HEK293 (cell line): ENCODE data around the gene RHOB.

Experiments
- CTCF ChIA-PET: fragments of 350-600 bp; formaldehyde crosslinking; extraction: SDS; loops from one replicate; lab custom pipeline; 2021; ENCODE audit warnings: antibody characterized with exemption; lab: Yijun Ruan, JAX
- POLR2A ChIA-PET: fragments of 300-600 bp; formaldehyde crosslinking; extraction: SDS; loops from one replicate; lab custom pipeline; 2020; ENCODE audit warnings: antibody characterized with exemption, inconsistent platforms; lab: Yijun Ruan, JAX
- H3K27ac ChIP-seq: fragments of 200-500 bp; sonication (Bioruptor generic); 2 replicates; pipeline ENCODE4 v1.5.1; 2014; ENCODE audit warnings: low read depth, low read length, control low read depth, inconsistent platforms; ENCODE audit errors: extremely low read depth
- H3K36me3 ChIP-seq, 2 experiments: fragments of 200-500 bp in 1 of 2; sonication (Bioruptor generic) in 1 of 2; 1 replicate in 1 of 2; 2 replicates in 1 of 2; pipeline ENCODE4 v1.5.1; 2014 to 2017; ENCODE audit warnings: inconsistent platforms in 2 of 2, low read length in 2 of 2; ENCODE audit not compliant: control insufficient read depth in 2 of 2, insufficient read depth in 1 of 2
- H3K4me1 ChIP-seq: fragments of 200-500 bp; sonication (Bioruptor generic); 2 replicates; pipeline ENCODE4 v1.5.1; 2014; ENCODE audit warnings: mild to moderate bottlenecking, low read length, inconsistent platforms; ENCODE audit not compliant: control insufficient read depth, insufficient read depth
- H3K4me3 ChIP-seq: 2 replicates; pipeline ENCODE4 v1.5.1; 2011; ENCODE audit warnings: low read depth, mild to moderate bottlenecking, control low read depth, low read length, moderate library complexity
- H3K9me3 ChIP-seq: fragments of 200-500 bp; sonication (Bioruptor generic); 2 replicates; pipeline ENCODE4 v1.5.1; 2014; ENCODE audit warnings: low read depth, low read length, inconsistent platforms; ENCODE audit not compliant: control insufficient read depth, insufficient read depth
- OSR2 ChIP-seq: fragments of 450-650 bp; formaldehyde crosslinking; IDR thresholded peaks from 2 replicates; pipeline ENCODE4 v1.5.1; 2016; ENCODE audit warnings: missing biosample characterization, missing genetic modification characterization
- SALL2 ChIP-seq: fragments of 450-650 bp; formaldehyde crosslinking; IDR thresholded peaks from 2 replicates; pipeline ENCODE4 v1.5.0; 2017; ENCODE audit warnings: missing biosample characterization, mild to moderate bottlenecking, missing genetic modification characterization, borderline replicate concordance
- ZNF10 ChIP-seq: fragments of 450-650 bp; formaldehyde crosslinking; IDR thresholded peaks from 2 replicates; pipeline ENCODE4 v1.5.1; 2017; ENCODE audit warnings: missing biosample characterization, missing genetic modification characterization
- ZNF146 ChIP-seq: fragments of 450-650 bp; formaldehyde crosslinking; IDR thresholded peaks from 2 replicates; pipeline ENCODE4 v1.5.1; 2016; ENCODE audit warnings: missing biosample characterization, missing genetic modification characterization
- ZNF211 ChIP-seq: fragments of 450-650 bp; formaldehyde crosslinking; IDR thresholded peaks from 2 replicates; pipeline ENCODE4 v1.5.1; 2016; ENCODE audit warnings: low read depth, missing biosample characterization, missing genetic modification characterization
- ZNF404 ChIP-seq: fragments of 450-650 bp; formaldehyde crosslinking; IDR thresholded peaks from 2 replicates; pipeline ENCODE4 v1.5.1; 2017; ENCODE audit warnings: missing biosample characterization, missing genetic modification characterization
- ZNF707 ChIP-seq: fragments of 450-650 bp; formaldehyde crosslinking; IDR thresholded peaks from 2 replicates; pipeline ENCODE4 v1.5.1; 2016; ENCODE audit warnings: missing biosample characterization, missing genetic modification characterization
- ZSCAN23 ChIP-seq: fragments of 450-650 bp; formaldehyde crosslinking; IDR thresholded peaks from 2 replicates; pipeline ENCODE4 v1.5.1; 2016; ENCODE audit warnings: missing biosample characterization, missing genetic modification characterization
- TF ChIP-seq, protein P1 (sequence below): fragments of 450-650 bp; formaldehyde crosslinking; IDR thresholded peaks from 2 replicates; pipeline ENCODE4 v1.5.1; 2016; ENCODE audit warnings: missing biosample characterization, missing genetic modification characterization
- TF ChIP-seq, protein P2 (sequence below): fragments of 450-650 bp; formaldehyde crosslinking; IDR thresholded peaks from 2 replicates; pipeline ENCODE4 v1.5.1; 2016; ENCODE audit warnings: missing biosample characterization, missing genetic modification characterization
- TF ChIP-seq, protein P3 (sequence below): fragments of 450-650 bp; formaldehyde crosslinking; conservative IDR thresholded peaks from 2 replicates; pipeline ENCODE4 v1.5.1; 2016; ENCODE audit warnings: low read depth, missing biosample characterization, missing genetic modification characterization
- TF ChIP-seq, protein P4 (sequence below): fragments of 450-650 bp; formaldehyde crosslinking; IDR thresholded peaks from 2 replicates; pipeline ENCODE4; 2016; ENCODE audit warnings: missing biosample characterization, missing genetic modification characterization
- TF ChIP-seq, protein P5 (sequence below): fragments of 450-650 bp; formaldehyde crosslinking; IDR thresholded peaks from 2 replicates; pipeline ENCODE4 v1.5.1; 2016; ENCODE audit warnings: missing biosample characterization, missing genetic modification characterization
- TF ChIP-seq, protein P6 (sequence below): fragments of 450-650 bp; formaldehyde crosslinking; IDR thresholded peaks from 2 replicates; pipeline ENCODE4 v1.5.1; 2016; ENCODE audit warnings: missing biosample characterization, missing genetic modification characterization, low read depth

RHOB gene

DNA sequence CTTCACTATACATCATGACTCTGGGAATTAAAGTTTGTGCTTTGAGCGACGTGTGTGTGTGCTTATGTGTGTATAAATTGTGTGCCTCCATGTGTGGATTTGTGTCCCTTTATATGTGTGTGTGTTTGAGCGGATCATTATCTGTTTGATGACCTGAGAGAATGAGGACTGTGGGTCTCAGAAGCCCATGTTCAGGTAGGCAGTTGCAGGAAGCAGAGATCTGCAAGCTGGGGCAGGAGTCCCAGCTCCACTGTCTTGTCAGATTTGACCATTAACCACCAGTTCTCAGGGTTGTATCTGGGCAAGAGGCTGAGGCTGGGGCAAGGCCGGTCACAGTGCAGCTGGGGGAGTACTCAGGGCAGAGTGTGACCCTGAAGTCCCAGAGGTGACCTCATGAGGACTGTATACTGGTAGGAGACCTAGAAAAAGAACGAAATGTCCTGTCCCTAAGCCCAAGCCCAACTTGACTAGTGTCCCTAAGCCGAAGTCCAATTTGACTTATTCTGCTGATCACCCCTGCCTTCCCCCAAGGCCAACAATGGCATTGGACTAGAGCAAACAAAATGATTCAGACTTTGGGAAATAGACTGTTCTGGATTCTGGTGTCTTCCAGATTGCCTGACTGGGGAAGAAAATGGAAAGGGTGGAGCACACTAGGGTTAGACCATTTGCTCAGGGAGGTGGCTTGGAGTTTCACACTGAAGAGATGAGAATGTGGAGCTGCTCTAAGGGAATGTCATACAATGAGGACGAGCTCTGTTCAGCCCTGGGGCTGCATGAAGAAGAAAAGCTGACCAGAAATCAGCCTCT lies 28.1 kb downstream of the RHOB start:
- ChIA-PET POLR2A (interaction anchor here (4.8 kb wide), 1 partner anchor 28 kb away, joined by 25 read pairs; the partner anchor contains the start of gene RHOB), CTCF (interaction anchor here (0.8 kb wide), 1 partner anchor 9 kb away, joined by 4 read pairs; no protein-coding TSS in a partner anchor)
- Histone ChIP-seq H3K9me3 (no peaks in the 10 kb centered on the region), H3K27ac (no peak overlapping the region), H3K36me3 (no peaks in the 10 kb centered on the region), H3K4me3 (no peak overlapping the region), H3K4me1 (no peaks in the 10 kb centered on the region)
- TF ChIP-seq, protein P1, sequence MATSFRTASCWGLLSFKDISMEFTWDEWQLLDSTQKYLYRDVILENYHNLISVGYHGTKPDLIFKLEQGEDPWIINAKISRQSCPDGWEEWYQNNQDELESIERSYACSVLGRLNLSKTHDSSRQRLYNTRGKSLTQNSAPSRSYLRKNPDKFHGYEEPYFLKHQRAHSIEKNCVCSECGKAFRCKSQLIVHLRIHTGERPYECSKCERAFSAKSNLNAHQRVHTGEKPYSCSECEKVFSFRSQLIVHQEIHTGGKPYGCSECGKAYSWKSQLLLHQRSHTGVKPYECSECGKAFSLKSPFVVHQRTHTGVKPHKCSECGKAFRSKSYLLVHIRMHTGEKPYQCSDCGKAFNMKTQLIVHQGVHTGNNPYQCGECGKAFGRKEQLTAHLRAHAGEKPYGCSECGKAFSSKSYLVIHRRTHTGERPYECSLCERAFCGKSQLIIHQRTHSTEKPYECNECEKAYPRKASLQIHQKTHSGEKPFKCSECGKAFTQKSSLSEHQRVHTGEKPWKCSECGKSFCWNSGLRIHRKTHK (tag by site-specific recombination) = no peak
- no peak for TF ChIP-seq ZNF211
- TF ChIP-seq ZSCAN23 (tag by site-specific recombination) = no peak
- no peak for TF ChIP-seq ZNF10 (tag by site-specific recombination)
- no peak for TF ChIP-seq ZNF146 (tag by site-specific recombination)
- no peak for TF ChIP-seq ZNF707 (tag by site-specific recombination)
- TF ChIP-seq, protein P2, sequence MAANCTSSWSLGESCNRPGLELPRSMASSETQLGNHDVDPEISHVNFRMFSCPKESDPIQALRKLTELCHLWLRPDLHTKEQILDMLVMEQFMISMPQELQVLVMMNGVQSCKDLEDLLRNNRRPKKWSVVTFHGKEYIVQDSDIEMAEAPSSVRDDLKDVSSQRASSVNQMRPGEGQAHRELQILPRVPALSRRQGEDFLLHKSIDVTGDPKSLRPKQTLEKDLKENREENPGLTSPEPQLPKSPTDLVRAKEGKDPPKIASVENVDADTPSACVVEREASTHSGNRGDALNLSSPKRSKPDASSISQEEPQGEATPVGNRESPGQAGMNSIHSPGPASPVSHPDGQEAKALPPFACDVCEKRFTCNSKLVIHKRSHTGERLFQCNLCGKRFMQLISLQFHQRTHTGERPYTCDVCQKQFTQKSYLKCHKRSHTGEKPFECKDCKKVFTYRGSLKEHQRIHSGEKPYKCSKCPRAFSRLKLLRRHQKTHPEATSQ (tag by site-specific recombination) = no peak
- TF ChIP-seq ZNF404 (tag by site-specific recombination) = no peak
- TF ChIP-seq SALL2 (tag by site-specific recombination) = no peak
- TF ChIP-seq, protein P3, sequence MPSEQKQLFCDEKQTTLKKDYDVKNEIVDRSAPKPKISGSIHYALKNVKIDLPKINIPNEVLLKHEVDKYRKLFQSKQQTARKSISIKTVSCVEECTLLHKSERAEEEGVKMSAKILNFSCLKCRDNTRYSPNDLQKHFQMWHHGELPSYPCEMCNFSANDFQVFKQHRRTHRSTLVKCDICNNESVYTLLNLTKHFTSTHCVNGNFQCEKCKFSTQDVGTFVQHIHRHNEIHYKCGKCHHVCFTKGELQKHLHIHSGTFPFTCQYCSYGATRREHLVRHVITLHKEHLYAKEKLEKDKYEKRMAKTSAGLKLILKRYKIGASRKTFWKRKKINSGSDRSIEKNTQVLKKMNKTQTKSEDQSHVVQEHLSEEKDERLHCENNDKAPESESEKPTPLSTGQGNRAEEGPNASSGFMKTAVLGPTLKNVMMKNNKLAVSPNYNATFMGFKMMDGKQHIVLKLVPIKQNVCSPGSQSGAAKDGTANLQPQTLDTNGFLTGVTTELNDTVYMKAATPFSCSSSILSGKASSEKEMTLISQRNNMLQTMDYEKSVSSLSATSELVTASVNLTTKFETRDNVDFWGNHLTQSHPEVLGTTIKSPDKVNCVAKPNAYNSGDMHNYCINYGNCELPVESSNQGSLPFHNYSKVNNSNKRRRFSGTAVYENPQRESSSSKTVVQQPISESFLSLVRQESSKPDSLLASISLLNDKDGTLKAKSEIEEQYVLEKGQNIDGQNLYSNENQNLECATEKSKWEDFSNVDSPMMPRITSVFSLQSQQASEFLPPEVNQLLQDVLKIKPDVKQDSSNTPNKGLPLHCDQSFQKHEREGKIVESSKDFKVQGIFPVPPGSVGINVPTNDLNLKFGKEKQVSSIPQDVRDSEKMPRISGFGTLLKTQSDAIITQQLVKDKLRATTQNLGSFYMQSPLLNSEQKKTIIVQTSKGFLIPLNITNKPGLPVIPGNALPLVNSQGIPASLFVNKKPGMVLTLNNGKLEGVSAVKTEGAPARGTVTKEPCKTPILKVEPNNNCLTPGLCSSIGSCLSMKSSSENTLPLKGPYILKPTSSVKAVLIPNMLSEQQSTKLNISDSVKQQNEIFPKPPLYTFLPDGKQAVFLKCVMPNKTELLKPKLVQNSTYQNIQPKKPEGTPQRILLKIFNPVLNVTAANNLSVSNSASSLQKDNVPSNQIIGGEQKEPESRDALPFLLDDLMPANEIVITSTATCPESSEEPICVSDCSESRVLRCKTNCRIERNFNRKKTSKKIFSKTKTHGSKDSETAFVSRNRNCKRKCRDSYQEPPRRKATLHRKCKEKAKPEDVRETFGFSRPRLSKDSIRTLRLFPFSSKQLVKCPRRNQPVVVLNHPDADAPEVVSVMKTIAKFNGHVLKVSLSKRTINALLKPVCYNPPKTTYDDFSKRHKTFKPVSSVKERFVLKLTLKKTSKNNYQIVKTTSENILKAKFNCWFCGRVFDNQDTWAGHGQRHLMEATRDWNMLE = no peak
- TF ChIP-seq OSR2 (tag by site-specific recombination) = no peak
- TF ChIP-seq, protein P4, sequence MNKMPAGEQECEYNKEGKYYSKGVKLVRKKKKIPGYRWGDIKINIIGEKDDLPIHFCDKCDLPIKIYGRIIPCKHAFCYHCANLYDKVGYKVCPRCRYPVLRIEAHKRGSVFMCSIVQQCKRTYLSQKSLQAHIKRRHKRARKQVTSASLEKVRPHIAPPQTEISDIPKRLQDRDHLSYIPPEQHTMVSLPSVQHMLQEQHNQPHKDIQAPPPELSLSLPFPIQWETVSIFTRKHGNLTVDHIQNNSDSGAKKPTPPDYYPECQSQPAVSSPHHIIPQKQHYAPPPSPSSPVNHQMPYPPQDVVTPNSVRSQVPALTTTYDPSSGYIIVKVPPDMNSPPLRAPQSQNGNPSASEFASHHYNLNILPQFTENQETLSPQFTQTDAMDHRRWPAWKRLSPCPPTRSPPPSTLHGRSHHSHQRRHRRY (tag by site-specific recombination) = no peak
- TF ChIP-seq, protein P5, sequence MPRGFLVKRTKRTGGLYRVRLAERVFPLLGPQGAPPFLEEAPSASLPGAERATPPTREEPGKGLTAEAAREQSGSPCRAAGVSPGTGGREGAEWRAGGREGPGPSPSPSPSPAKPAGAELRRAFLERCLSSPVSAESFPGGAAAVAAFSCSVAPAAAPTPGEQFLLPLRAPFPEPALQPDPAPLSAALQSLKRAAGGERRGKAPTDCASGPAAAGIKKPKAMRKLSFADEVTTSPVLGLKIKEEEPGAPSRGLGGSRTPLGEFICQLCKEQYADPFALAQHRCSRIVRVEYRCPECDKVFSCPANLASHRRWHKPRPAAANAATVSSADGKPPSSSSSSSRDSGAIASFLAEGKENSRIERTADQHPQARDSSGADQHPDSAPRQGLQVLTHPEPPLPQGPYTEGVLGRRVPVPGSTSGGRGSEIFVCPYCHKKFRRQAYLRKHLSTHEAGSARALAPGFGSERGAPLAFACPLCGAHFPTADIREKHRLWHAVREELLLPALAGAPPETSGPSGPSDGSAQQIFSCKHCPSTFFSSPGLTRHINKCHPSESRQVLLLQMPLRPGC = no peak
- TF ChIP-seq, protein P6, sequence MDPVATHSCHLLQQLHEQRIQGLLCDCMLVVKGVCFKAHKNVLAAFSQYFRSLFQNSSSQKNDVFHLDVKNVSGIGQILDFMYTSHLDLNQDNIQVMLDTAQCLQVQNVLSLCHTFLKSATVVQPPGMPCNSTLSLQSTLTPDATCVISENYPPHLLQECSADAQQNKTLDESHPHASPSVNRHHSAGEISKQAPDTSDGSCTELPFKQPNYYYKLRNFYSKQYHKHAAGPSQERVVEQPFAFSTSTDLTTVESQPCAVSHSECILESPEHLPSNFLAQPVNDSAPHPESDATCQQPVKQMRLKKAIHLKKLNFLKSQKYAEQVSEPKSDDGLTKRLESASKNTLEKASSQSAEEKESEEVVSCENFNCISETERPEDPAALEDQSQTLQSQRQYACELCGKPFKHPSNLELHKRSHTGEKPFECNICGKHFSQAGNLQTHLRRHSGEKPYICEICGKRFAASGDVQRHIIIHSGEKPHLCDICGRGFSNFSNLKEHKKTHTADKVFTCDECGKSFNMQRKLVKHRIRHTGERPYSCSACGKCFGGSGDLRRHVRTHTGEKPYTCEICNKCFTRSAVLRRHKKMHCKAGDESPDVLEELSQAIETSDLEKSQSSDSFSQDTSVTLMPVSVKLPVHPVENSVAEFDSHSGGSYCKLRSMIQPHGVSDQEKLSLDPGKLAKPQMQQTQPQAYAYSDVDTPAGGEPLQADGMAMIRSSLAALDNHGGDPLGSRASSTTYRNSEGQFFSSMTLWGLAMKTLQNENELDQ = no peak
